Skeletal muscle cell (primary cell): ENCODE results near the gene PEPD.

ENCODE experiments used
- DNase-seq: peaks from one replicate; pipeline ENCODE4 v3.0.0-alpha.2; 2010; ENCODE audit warnings: low read depth
- H3K4me3 ChIP-seq: 2 replicates; pipeline ENCODE4 v1.5.1; 2011; ENCODE audit warnings: low read depth, mild to moderate bottlenecking, control low read depth, low read length, moderate library complexity

PEPD gene

GRCh38 chr19:33445442-33446329, 75.9 kb downstream of the PEPD start:
- DNase-seq = no peak

GRCh38 chr19:33444562-33445441, 76.8 kb downstream of the PEPD start:
- DNase-seq = no peak
- no peak overlapping the region for H3K4me3 ChIP-seq

More at GRCh38 chr19:33445442-33446329, 75.9 kb downstream of the PEPD start:
- H3K4me3 ChIP-seq = no peak overlapping the region

- no peak for DNase-seq
- no peak overlapping the region for H3K4me3 ChIP-seq
These were observed 77.7 kb downstream of the PEPD start for GRCh38 chr19:33443638-33444561.

- no peak for DNase-seq
- no peak overlapping the region for H3K4me3 ChIP-seq
These were observed 78.9 kb downstream of the PEPD start for GRCh38 chr19:33442706-33443105.

GRCh38 chr19:33441828-33442227, 79.8 kb downstream of the PEPD start:
- DNase-seq = no peak
- H3K4me3 ChIP-seq = no peak overlapping the region

GRCh38 chr19:33441277-33441699, 80.3 kb downstream of the PEPD start:
- no peak overlapping the region for H3K4me3 ChIP-seq
- no peak for DNase-seq

- no peak for DNase-seq
These were observed 80.9 kb downstream of the PEPD start for GRCh38 chr19:33440682-33441081.

GRCh38 chr19:33440241-33440640, 81.3 kb downstream of the PEPD start:
- no peak overlapping the region for H3K4me3 ChIP-seq
- DNase-seq = no peak

More at GRCh38 chr19:33440682-33441081, 80.9 kb downstream of the PEPD start:
- no peak overlapping the region for H3K4me3 ChIP-seq

- no peak overlapping the region for H3K4me3 ChIP-seq
- DNase-seq = no peak
These were observed 82.4 kb downstream of the PEPD start for GRCh38 chr19:33438987-33439781.

- H3K4me3 ChIP-seq = no peak overlapping the region
- DNase-seq = no peak
These were observed 83.5 kb downstream of the PEPD start for GRCh38 chr19:33437821-33438671.

GRCh38 chr19:33437393-33437820, 84.2 kb downstream of the PEPD start:
- DNase-seq = no peak
- no peak overlapping the region for H3K4me3 ChIP-seq

GRCh38 chr19:33436360-33437345, 84.9 kb downstream of the PEPD start:
- DNase-seq = no peak
- H3K4me3 ChIP-seq = no peak overlapping the region

GRCh38 chr19:33435706-33436359, 85.8 kb downstream of the PEPD start:
- no peak for DNase-seq
- H3K4me3 ChIP-seq = no peak overlapping the region

GRCh38 chr19:33434886-33435705, 86.5 kb downstream of the PEPD start:
- H3K4me3 ChIP-seq = no peak overlapping the region
- no peak for DNase-seq
